ENCODE measurements around the gene CCDC81.

CCDC81 gene

DNA sequence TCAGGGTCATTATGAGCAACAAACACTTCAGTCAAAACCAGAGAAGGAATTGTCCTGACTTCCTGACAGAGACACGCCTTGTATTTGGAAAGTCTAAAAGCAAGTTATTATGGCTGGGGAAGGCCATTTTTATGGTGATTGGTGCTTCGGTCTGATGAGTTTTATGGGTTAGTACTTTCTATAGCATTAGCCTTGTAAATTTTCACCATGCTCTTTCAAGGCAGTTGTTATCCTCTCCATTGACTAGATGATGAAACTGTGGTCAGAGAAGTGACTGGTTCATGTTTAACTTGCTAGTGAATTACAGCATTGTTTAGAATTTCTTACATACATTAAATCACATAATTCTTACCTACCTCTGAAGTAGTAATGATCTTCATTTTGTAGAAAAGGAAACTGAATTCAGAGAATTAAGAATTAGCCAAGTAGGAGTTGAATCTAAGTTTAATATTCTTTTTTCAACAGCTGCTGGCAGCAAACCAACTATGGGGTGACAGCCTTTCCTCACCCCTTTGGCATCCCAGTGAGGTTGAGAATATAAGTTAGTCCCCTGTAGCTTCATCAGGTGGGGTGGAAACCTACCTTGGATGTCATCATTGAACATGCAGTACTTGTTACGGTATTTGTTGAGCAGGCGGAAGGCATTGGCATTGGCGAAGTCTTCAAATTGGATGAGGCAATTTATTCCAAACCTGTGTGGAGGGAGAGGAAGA lies 90.0 kb downstream of the CCDC81 start:
- DNase-seq (ENCODE audit: low read depth in 2 of 2), result no peak

DNA sequence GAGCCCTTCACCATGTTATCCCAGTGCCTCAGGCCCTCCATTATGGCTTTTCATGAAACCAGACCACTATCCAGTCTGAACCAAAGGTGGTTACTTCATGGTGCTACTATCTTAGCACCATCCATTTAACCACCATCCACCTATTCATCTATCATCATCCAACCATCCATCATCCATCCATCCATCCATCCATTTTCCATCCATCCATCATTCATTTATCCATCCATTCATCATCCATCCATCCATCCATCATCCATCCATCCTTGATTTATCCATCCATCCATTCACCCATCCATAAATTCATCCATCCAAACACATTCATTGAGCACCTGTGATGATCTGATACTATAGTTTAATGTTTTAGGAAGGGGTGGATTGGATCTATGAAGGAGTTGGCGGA lies 93.5 kb downstream of the CCDC81 start:
- no peak for DNase-seq (ENCODE audit: low read depth in 2 of 2)

DNA sequence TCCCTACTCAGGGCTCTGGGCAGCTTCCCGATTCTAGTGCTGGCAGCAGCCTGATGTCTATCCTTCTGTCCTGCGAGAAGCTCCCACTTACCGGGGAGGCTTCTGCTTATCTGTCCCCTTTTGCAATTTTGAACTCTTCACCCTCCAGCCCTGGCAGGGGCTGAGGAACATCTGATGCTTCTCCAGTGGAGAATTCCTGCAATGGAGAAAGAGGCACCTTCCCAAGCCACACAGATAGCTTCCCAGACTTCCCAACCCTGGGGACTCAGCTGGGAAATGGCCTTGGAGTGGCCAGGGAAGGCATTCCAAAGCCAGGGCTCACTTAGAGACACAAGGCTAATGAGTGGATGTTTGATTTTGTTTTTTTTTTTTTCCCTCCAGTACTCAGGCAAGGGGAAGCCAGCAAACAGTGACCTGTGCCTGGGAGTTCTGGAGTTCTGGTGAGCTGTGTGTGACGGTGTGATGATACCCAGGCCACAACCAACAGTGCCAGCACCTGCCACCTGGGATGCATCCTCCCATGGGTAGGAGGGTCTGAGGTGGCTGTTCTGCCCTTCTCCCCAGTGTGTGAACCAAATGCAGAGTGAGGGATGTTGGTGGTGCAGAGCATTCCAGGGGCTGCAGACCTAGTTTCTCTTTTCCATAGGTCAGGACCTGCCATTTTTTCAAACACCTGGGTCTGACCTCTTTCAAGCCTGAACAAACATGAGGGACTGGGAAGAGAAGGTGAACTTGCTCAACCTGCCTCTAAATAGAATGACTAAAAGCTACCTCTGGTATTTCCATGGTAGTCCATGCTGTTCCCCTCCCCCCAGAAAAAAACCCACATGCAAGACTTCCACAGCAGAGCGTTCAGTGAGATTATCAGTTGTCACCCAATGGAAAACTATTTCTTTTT lies 95.1 kb downstream of the CCDC81 start:
- no peak for DNase-seq (ENCODE audit: low read depth in 2 of 2)

Measured in stimulated activated CD8-positive, alpha-beta memory T cell treated with anti-CD3 and anti-CD28 coated beads, Interleukin-2, amount 100 ng/mL, for 48 hours (primary cell).